Lung (tissue), 12 donors: ENCODE data around the gene ZNF787. TPM values are rescaled to one million over a fixed set of nuclear protein-coding genes. Genes with fewer than 3 reads are reported as not detected.
A peak's percentile ranks its signal among the peaks of the same experiment; 100 is the strongest.

Source experiments
- ATAC-seq: fragments of 200-7000 bp; cut with Tn5 transposase; one replicate; pipeline ENCODE4 v1.9.1; 2020; ENCODE audit warnings: moderate number of reproducible peaks; ENCODE audit not compliant: insufficient read depth, low FRiP score
- DNase-seq, 3 donors: peaks; one replicate each; pipeline ENCODE4 v3.0.0-alpha.2; 2013 to 2017
- H3K27ac ChIP-seq, 2 donors: one replicate each; pipeline ENCODE4 v1.5.1; 2013; ENCODE audit warnings: mild to moderate bottlenecking in 2 of 2, moderate library complexity in 2 of 2, control low read depth in 1 of 2, inconsistent platforms in 1 of 2, low read depth in 1 of 2, low read length in 1 of 2
- H3K27me3 ChIP-seq, 3 donors: one replicate each; pipeline ENCODE4 v1.5.1; 2013; ENCODE audit warnings: low read length in 2 of 3; ENCODE audit not compliant: control insufficient read depth in 3 of 3, insufficient read depth in 3 of 3
- H3K36me3 ChIP-seq, 4 donors: one replicate each; pipeline ENCODE4 v1.5.1; 2013; ENCODE audit warnings: low read length in 4 of 4, mild to moderate bottlenecking in 1 of 4, moderate library complexity in 1 of 4; ENCODE audit not compliant: control insufficient read depth in 4 of 4, insufficient read depth in 4 of 4
- H3K4me1 ChIP-seq, 5 donors: one replicate each; pipeline ENCODE4 v1.5.1; 2013; ENCODE audit warnings: low read length in 5 of 5, mild to moderate bottlenecking in 2 of 5, moderate library complexity in 1 of 5; ENCODE audit not compliant: control insufficient read depth in 5 of 5, insufficient read depth in 5 of 5
- H3K4me3 ChIP-seq: one replicate; pipeline ENCODE4 v1.5.1; 2013; ENCODE audit warnings: mild to moderate bottlenecking, control low read depth, moderate library complexity
- H3K9ac ChIP-seq, 2 donors: one replicate each; pipeline ENCODE4 v1.5.1; 2013; ENCODE audit warnings: low read length in 2 of 2, control low read depth in 1 of 2; ENCODE audit not compliant: insufficient read depth in 1 of 2
- H3K9me3 ChIP-seq, 4 donors: one replicate each; pipeline ENCODE4 v1.5.1; 2013; ENCODE audit warnings: low read length in 3 of 4, mild to moderate bottlenecking in 1 of 4, moderate library complexity in 1 of 4; ENCODE audit not compliant: control insufficient read depth in 4 of 4, insufficient read depth in 3 of 4
- CTCF ChIP-seq: IDR thresholded peaks from 2 replicates; pipeline ENCODE4 v1.5.1; 2012; ENCODE audit warnings: mild to moderate bottlenecking; ENCODE audit errors: control extremely low read depth, extremely low read depth
- WGBS, 2 donors: extraction: QIAGEN DNeasy Blood & Tissue Kit; methylation state at CpG; one replicate each; pipeline ENCODE4 v1.1.7; 2013; 5-methylcytosine and 5-hydroxymethylcytosine counted together
- polyA plus RNA-seq, 2 donors: library from polyadenylated mRNA; stranded (reverse); fragments of 200-250 nt; gene quantifications; one replicate each; pipeline ENCODE4 v1.2.1, GENCODE V29; 2013
- total RNA-seq, 2 donors: library from RNA; depleted of rRNA in 1 of 2; stranded (reverse); fragments of >200 nt in 1 of 2; gene quantifications; one replicate each; pipeline ENCODE4 v1.2.1, GENCODE V29; 2014 to 2021
- donor health status: control.
- donor health status: control.
- donor health status: Bipolar disorder and iron deficiency.
- donor health status: healthy.
- donor health status: DM: yes; HTN: yes; CAD: no.

Gene ZNF787
- total and polyA plus RNA-seq, 4 donors, result 27.5 to 44.7 (median 32.2) TPM

DNA sequence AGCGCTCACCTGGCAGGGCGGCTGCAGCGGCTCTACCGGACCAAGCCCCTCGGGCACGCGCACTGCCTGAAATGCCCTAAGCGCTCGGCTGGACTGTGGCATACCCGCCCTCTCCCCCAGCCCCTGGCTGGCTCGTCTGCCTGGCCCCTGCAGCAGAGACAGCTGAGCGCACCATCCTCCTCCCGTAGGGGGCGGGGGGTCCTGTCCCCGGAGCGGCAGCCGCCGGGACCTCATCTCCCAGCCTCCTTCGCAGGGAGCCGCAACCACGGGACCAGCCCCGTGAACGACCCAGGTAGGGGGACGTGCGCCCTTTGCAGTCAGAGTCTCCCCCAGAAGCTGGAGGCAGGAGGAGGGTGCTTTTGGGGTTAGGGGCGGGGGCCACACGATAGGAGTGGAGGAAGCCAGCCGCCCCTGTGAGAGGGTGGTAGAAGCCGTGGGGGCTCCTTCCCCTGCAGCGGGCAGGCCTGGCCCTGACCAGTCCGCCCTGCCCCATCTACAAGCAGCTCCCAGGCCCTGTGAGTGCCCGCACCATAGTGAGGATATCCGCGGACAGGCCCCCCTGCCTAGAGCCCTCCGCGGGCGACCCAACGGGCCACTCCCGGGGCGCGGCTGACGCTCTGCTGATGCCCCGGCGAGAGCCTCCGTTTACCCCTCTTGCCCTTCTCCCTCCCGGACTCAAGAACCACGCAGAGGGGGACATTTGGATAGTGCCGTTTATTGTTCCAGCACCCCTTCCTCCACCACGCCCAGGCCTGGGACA lies 34.2 kb downstream of the ZNF787 start:
- peaks cover 0 to 34% (median 4%) of the 10 kb centered on the region in 4 donors for H3K36me3 ChIP-seq
- WGBS, 2 donors, result 82 to 89% methylated on average over 48 to 49 of the region's 49 CpGs
- H3K4me3 ChIP-seq, result no peak overlapping the region
- DNase-seq, result no peak
- H3K9me3 ChIP-seq, result no peaks in the 10 kb centered on the region
- H3K4me1 ChIP-seq, result peaks cover 0 to 5% (median 0%) of the 10 kb centered on the region in 5 donors
- no peak for TF ChIP-seq CTCF
- no peak overlapping the region for H3K27ac ChIP-seq
- no peak overlapping the region for H3K9ac ChIP-seq
- no peak for ATAC-seq
- peaks cover 0 to 3% (median 0%) of the 10 kb centered on the region in 3 donors for H3K27me3 ChIP-seq

DNA sequence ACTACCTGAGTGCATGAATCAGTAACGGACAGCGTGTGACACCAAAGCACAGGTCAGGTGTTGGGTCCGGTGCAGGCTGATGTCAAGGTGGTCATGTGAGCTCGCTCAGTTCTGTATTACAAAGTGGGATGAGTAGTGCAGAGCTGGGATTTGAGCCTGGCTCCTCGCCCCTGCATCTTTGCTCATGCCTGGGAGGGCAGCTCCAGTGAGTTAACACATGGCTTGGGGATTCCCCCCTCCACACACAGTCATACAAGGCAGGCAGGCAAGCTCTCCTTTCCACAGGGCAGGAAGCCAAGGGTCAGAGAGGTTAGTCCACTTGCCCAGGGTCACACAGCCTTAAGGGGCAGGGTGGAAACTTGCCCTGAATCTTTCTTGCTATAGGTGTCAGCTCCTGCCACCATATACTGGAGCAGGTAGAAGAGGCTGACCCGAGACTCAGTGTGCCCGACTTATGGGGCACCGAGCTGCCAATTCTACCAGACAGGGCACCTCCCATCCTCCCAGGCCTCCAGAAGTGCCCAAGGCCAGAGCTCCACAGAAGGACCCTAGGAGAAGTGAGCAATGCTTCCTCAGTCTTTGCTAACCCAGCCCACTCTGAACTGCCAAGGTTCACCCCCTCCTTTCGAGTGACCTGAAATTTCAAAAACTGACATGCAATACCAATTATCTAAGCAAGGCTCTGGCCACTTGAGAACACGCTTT lies 35.4 kb downstream of the ZNF787 start:
- H3K36me3 ChIP-seq, result peaks cover 0 to 34% (median 4%) of the 10 kb centered on the region in 4 donors
- no peak overlapping the region for H3K9ac ChIP-seq
- DNase-seq, result no peak
- H3K27me3 ChIP-seq, result peaks cover 0 to 3% (median 0%) of the 10 kb centered on the region in 3 donors
- H3K4me1 ChIP-seq, result peaks cover 0 to 7% (median 0%) of the 10 kb centered on the region in 5 donors
- H3K27ac ChIP-seq, result no peak overlapping the region
- H3K9me3 ChIP-seq, result no peaks in the 10 kb centered on the region
- WGBS, 2 donors, result 93 to 94% methylated on average over 10 of the region's 10 CpGs
- no peak overlapping the region for H3K4me3 ChIP-seq
- no peak for TF ChIP-seq CTCF
- peak; percentile 16 for ATAC-seq

GRCh38 chr19:56084835-56085536 lies 36.1 kb downstream of the ZNF787 start:
- no peak for TF ChIP-seq CTCF

More at GRCh38 chr19:56084835-56085536, 36.1 kb downstream of the ZNF787 start:
- no peak overlapping the region for H3K9ac ChIP-seq
- DNase-seq (no peak), ATAC-seq (no peak)
- 81 to 83% methylated on average over 18 of the region's 18 CpGs for WGBS, 2 donors
- H3K27me3 ChIP-seq, result peaks cover 0 to 3% (median 0%) of the 10 kb centered on the region in 3 donors
- H3K4me1 ChIP-seq, result peaks cover 0 to 7% (median 0%) of the 10 kb centered on the region in 5 donors
- no peaks in the 10 kb centered on the region for H3K9me3 ChIP-seq
- H3K4me3 ChIP-seq, result no peak overlapping the region
- H3K36me3 ChIP-seq, result peaks cover 0 to 31% (median 3%) of the 10 kb centered on the region in 4 donors
- no peak overlapping the region for H3K27ac ChIP-seq
